Ureter (tissue), 1 donor: ENCODE results near the gene PCMTD2. TPM values are rescaled to one million over a fixed set of nuclear protein-coding genes. Genes with fewer than 3 reads are reported as not detected.
"Not testable (repeated sequence)": the region's sequence is repeated elsewhere in the genome, so short reads cannot be mapped to it uniquely, and the experiment has no call there.

ENCODE experiments used
- DNase-seq: peaks from one replicate; pipeline ENCODE4 v3.0.0-alpha.2; 2020; ENCODE audit warnings: low spot score
- total RNA-seq: library from RNA; stranded (reverse); gene quantifications from one replicate; pipeline ENCODE4 v1.2.4, GENCODE V29; 2023
- donor health status: DM: yes; HTN: yes; CAD: no.

The PCMTD2 gene
- total RNA-seq, 1 donor from 2014 or later, result 58.2 TPM

DNA sequence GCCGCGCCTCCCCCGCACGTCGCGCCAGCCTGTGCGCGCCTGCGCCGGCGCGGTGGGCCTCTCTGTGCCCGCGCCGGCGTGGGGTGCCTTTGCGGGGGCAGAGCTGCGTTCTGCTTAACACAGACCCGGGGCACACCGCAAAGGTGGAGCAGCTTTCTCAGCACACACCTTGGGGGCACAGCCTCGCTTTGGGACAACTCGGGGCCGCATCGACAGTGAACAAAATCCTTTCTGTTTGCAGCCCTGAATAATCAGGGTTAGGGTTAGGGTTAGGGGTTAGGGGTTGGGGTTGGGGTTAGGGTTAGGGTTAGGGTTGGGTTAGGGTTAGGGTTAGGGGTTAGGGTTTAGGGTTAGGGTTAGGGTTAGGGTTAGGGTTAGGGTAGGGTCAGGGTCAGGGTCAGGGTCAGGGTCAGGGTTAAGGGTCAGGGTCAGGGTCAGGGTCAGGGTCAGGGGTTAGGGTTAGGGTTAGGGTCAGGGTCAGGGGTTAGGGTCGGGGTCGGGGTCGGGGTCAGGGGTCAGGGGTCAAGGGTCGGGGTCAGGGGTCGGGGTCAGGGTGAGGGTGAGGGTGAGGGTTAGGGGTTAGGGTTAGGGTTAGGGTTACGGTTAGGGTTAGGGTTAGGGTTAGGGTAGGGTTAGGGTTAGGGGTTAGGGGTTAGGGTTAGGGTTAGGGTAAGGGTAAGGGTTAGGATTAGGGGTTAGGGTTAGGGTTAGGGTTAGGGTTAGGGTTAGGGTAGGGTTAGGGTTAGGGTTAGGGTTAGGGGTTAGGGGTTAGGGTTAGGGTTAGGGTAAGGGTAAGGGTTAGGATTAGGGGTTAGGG, 31.1 kb downstream of the PCMTD2 start:
- not testable (repeated sequence) for DNase-seq

- DNase-seq, result not testable (repeated sequence)
These were observed 31.7 kb downstream of the PCMTD2 start for GRCh38 chr20:64287264-64287590.

- not testable (repeated sequence) for DNase-seq
These were observed 36.6 kb downstream of the PCMTD2 start for GRCh38 chr20:64292167-64292566.

GRCh38 chr20:64303086-64303485, 47.5 kb downstream of the PCMTD2 start:
- not testable (repeated sequence) for DNase-seq

- DNase-seq, result not testable (repeated sequence)
These were observed 58.2 kb downstream of the PCMTD2 start for GRCh38 chr20:64313761-64314160.

DNA sequence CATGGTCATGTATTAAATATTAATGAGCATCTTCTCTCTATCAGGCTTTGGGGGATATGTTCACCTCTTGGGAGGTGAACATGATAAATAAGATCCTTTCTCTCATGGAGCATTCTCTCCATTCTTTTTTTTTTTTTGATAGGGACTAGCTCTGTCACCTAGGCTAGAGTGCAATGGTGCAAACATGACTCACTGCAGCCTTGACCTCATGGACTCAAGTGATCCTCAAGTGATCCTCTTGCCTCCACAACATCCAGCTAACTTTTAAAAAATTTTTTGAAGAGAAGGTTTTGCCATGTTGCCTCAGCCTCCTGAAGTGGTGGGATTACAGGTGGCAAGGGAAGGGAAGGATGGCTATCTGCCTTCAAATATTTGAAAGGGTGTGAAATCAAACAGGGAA, 59.8 kb downstream of the PCMTD2 start:
- DNase-seq, result not testable (repeated sequence)

DNA sequence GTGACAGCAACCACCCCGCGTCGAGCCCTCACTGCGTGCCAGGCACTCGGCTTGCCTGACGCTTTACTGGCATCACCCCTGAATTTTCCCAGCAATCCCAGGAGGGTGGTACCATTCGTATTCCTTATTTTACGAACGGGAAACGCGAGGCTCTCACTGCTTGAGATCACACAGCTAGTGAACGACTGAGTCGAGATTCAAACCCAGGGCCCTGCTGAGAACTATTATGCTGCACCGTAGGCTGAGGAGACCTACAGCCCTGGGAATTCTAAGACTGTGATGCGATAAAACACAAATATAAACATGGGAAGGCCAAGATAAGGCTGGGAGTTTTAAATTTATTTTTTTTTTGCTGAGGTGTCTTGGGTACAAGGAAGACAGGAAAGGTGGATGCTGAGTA, 60.3 kb downstream of the PCMTD2 start:
- DNase-seq, result not testable (repeated sequence)

- DNase-seq, result not testable (repeated sequence)
These were observed 61.0 kb downstream of the PCMTD2 start for GRCh38 chr20:64316415-64317083.

DNA sequence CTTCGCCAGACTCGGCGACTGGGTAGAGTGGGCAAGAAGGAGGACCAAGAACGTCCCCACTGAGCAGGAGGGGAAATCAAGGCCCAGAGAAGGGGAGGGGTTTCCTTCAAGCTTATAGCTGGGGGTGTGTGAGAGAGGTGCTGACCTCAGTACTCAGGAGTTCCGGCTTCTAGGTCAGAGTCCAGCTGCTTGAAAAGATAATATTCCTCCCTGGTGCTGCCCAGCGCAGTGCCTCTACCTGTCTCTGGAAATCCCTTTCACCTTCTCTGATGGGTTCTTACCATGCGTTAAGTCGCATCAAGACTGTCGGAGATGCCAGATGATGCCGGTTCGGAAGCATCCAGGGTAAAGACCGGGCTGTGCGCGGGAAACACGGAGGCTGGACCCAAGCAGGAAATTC, 61.8 kb downstream of the PCMTD2 start:
- DNase-seq, result not testable (repeated sequence)

- DNase-seq, result not testable (repeated sequence)
These were observed 62.5 kb downstream of the PCMTD2 start for GRCh38 chr20:64318056-64318455.

- DNase-seq, result not testable (repeated sequence)
These were observed 66.7 kb downstream of the PCMTD2 start for GRCh38 chr20:64322031-64322789.

Other genes with a start within 250 kb of the PCMTD2 start
- gene C20orf204, start 219.6 kb upstream of the PCMTD2 start, total RNA-seq, result 1.9 TPM
- gene SOX18, start 206.1 kb upstream of the PCMTD2 start, total RNA-seq, result 28.1 TPM
- gene TCEA2, start 192.6 kb upstream of the PCMTD2 start, total RNA-seq, result 43.6 TPM
- gene RGS19, start 176.2 kb upstream of the PCMTD2 start, total RNA-seq, result 10.3 TPM
- gene OPRL1, start 175.7 kb upstream of the PCMTD2 start, total RNA-seq, result 0.42 TPM
- not detected for gene LKAAEAR1, start 171.3 kb upstream of the PCMTD2 start, total RNA-seq
- gene NPBWR2, start 148.2 kb upstream of the PCMTD2 start, total RNA-seq, result not detected
- gene MYT1, start 91.3 kb upstream of the PCMTD2 start, total RNA-seq, result 0.18 TPM